Measurements from ENCODE around the gene PRKAR2A.

Gene PRKAR2A

GRCh38 chr3:48847504-48848423 is at the start of gene PRKAR2A:
Gene PRKAR2A, minus strand, starts transcription at chr3:48847874. Its CDS starts 278 bp downstream, at chr3:48847596.
- DNase-seq, result peak; percentile 31

GRCh38 chr3:48896936-48897335 is 49.3 kb upstream of the PRKAR2A start:
- DNase-seq, result no peak

- no peak for DNase-seq
Observed at GRCh38 chr3:48894516-48894915, 46.8 kb upstream of the PRKAR2A start.

- no peak for DNase-seq
Observed at GRCh38 chr3:48891606-48892005, 43.9 kb upstream of the PRKAR2A start.

- DNase-seq, result no peak
Observed at GRCh38 chr3:48885753-48886152, 38.1 kb upstream of the PRKAR2A start.

GRCh38 chr3:48881652-48882114 is 34.0 kb upstream of the PRKAR2A start:
- no peak for DNase-seq

- no peak for DNase-seq
Observed at GRCh38 chr3:48881006-48881405, 33.3 kb upstream of the PRKAR2A start.

- no peak for DNase-seq
Observed at GRCh38 chr3:48879994-48880377, 32.3 kb upstream of the PRKAR2A start.

GRCh38 chr3:48879307-48879993 is 31.8 kb upstream of the PRKAR2A start:
- DNase-seq, result no peak

GRCh38 chr3:48877671-48878070 is 30.0 kb upstream of the PRKAR2A start:
- no peak for DNase-seq

GRCh38 chr3:48863122-48863521 is 15.4 kb upstream of the PRKAR2A start:
- DNase-seq, result no peak

- DNase-seq, result no peak
Observed at GRCh38 chr3:48859206-48859605, 11.5 kb upstream of the PRKAR2A start.

- no peak for DNase-seq
Observed at GRCh38 chr3:48858709-48859108, 11.0 kb upstream of the PRKAR2A start.

- DNase-seq, result no peak
Observed at GRCh38 chr3:48857641-48858040, 10.0 kb upstream of the PRKAR2A start.

GRCh38 chr3:48856469-48856868 is 8.8 kb upstream of the PRKAR2A start:
- no peak for DNase-seq

GRCh38 chr3:48855681-48856447 is 8.2 kb upstream of the PRKAR2A start:
- no peak for DNase-seq

- DNase-seq, result no peak
Observed at GRCh38 chr3:48852151-48852550, 4.5 kb upstream of the PRKAR2A start.

- DNase-seq, result no peak
Observed at GRCh38 chr3:48851407-48851806, 3.7 kb upstream of the PRKAR2A start.

- no peak for DNase-seq
Observed at GRCh38 chr3:48848816-48849515, 1.3 kb upstream of the PRKAR2A start.

GRCh38 chr3:48847053-48847503 is 596 bp downstream of the PRKAR2A start:
- DNase-seq, result peak; percentile 68

GRCh38 chr3:48845170-48845569 is 2.5 kb downstream of the PRKAR2A start:
- peak; percentile 5 for DNase-seq

GRCh38 chr3:48837163-48837562 is 10.5 kb downstream of the PRKAR2A start:
- no peak for DNase-seq

Data from NCI-H2029 treated with DMSO at 0.1 percent for 48 hours (cell line).